NCI-H1417 (cell line): ENCODE results near the gene BANP.

Source experiments
- DNase-seq, 3 experiments: peaks; one replicate each; lab custom pipeline; 2025; lab: John Stamatoyannopoulos, UW

BANP gene

GRCh38 chr16:87949071-87949744, 2.0 kb upstream of the BANP start:
- DNase-seq = no peak

- peak in 2 of 3 experiments; percentile 62 to 66 for DNase-seq
Observed at GRCh38 chr16:87951552-87952538, 611 bp downstream of the BANP start.

GRCh38 chr16:87952751-87953150, 1.5 kb downstream of the BANP start:
- no peak for DNase-seq

- DNase-seq = no peak
Observed at GRCh38 chr16:87953308-87954215, 2.3 kb downstream of the BANP start.

GRCh38 chr16:87954361-87954760, 3.1 kb downstream of the BANP start:
- DNase-seq = no peak

GRCh38 chr16:87954826-87955225, 3.6 kb downstream of the BANP start:
- DNase-seq = no peak

- no peak for DNase-seq
Observed at GRCh38 chr16:87955302-87956097, 4.3 kb downstream of the BANP start.

- DNase-seq = no peak
Observed at GRCh38 chr16:87956098-87956364, 4.8 kb downstream of the BANP start.

- peak in 1 of 3 experiments; percentile 48 for DNase-seq
Observed at GRCh38 chr16:87956365-87957231, 5.4 kb downstream of the BANP start.

- DNase-seq = no peak
Observed at GRCh38 chr16:87957296-87958094, 6.3 kb downstream of the BANP start.

- no peak for DNase-seq
Observed at GRCh38 chr16:87958632-87959031, 7.4 kb downstream of the BANP start.

GRCh38 chr16:87959391-87959990, 8.3 kb downstream of the BANP start:
- DNase-seq = no peak

- DNase-seq = no peak
Observed at GRCh38 chr16:87960296-87960695, 9.1 kb downstream of the BANP start.

- DNase-seq = no peak
Observed at GRCh38 chr16:87960852-87961251, 9.6 kb downstream of the BANP start.

- no peak for DNase-seq
Observed at GRCh38 chr16:87961623-87962022, 10.4 kb downstream of the BANP start.

- DNase-seq = no peak
Observed at GRCh38 chr16:87963400-87963799, 12.2 kb downstream of the BANP start.

GRCh38 chr16:87964049-87964659, 12.9 kb downstream of the BANP start:
- no peak for DNase-seq

- no peak for DNase-seq
Observed at GRCh38 chr16:87965417-87965816, 14.2 kb downstream of the BANP start.
